HS-27A (cell line): ENCODE data around the gene TRIM32.

Experiments used
- DNase-seq: peaks from one replicate; pipeline ENCODE4 v3.0.0-alpha.2; 2012; ENCODE audit warnings: low read depth, missing footprints

Gene TRIM32

GRCh38 chr9:116706310-116707290, 19.5 kb downstream of the TRIM32 start:
- no peak for DNase-seq

DNA sequence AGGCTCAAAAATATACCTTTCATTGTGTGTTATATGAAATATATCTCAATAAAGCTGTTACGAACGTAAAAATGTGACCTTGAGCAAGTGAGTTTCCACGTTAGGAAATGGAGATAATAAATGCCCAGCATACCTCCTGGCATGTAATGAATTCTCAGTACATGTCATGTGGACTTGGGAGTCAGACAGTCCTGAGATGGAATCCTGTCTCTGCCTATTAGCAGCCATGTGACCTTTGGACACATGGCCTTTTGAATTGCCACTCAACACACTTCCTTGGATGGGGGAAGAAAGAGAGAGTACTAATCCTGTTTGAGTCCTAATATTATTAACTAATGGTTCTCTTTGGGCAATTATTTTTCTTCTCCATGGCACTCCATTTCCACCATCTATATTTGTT, 25.7 kb downstream of the TRIM32 start:
- DNase-seq = no peak

- no peak for DNase-seq
These were observed 26.2 kb downstream of the TRIM32 start for GRCh38 chr9:116713271-116713670.

DNA sequence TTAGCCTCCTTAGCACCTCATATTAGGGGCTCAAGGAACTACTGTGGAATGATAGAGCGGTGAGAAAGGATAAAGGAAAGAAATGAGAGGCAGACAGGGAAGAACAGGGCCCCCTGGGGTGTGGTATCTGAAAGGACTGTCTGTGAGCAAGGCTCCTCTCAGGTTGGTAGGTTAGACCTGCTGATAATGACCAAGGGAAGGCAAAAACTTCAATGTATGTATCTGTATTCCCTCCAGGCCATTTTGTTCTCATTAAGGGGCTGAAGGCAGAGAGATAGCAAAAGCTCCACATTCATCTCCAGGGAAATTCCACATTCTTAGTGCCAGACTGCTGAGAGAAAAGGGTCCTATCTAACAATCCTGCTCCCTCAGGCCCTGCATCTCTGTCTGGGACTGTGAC, 28.6 kb downstream of the TRIM32 start:
- DNase-seq = no peak

- no peak for DNase-seq
These were observed 29.3 kb downstream of the TRIM32 start for GRCh38 chr9:116716438-116716837.

DNA sequence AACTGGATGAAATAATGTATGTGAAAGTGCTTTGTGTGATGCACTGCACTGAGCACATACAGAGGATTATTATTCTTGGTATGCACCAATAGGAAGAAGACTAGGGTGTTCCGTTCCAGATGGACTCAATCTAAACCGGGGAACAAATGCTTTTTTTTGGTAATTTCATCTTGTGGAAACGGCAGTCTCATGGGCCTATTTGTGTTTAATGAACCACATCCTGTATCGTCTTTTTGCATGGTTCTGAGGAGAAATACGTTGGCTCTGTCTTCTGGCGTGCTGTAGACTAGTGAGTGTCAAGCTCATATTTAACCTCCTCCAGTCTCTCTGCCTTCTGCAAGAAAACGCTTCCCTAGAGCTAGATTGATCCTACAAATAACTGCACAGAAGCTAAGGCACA, 30.0 kb downstream of the TRIM32 start:
- DNase-seq = no peak

DNA sequence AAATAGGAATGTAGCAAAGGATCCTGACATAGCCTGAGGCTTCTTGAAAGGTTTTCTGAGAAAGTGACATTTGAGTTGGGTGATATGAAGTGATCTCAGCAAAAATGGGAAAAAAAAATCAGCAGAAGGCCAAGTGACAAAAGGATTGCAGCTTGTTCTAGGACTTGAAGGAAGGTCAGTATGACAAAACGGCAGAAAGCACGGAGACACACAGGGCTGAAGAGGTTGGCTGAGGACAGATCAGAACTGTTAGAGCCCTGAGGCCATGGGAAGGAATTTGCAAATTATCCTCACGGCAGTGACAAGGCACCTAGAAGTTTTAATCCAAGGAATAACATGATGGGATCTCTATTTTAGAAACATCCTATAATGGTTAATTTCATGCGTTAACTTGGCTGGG, 31.0 kb downstream of the TRIM32 start:
- no peak for DNase-seq

DNA sequence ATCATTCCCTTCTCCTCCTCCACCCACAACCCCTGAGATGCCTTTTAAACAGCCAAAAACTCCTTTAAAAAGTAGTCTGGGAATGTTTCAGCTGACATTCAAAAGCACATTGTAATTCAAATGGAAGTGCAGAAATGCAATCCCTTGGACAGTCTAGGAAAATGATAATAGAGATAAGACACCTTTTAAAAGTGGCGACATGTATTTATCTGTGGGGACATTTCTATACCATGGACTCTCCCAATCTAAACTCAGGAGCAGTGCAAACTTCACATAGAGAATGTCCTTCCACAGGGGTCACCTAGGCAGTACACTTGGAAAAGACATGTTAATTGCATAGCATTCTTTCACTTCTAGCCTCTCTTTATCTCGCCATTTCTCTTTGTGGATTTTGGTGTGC, 33.0 kb downstream of the TRIM32 start:
- no peak for DNase-seq

DNA sequence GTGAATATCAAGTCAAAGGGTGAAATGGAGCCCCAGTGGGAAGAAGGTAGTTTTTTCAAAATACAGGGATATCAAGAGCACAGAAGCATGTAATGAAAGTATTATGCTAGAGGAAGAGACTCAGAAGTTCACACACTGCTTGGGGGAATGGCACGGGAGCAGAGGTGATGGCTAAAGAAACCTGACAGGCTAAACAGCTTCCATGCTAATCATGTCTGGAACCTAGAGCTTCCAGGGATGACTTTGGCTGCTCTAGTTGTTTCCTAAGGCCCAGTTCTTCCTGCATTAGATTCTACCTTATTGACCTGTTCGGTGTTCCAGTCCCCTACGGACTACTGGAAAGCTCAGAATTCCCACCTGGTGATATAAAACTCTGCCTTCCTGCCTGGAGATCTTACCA, 34.3 kb downstream of the TRIM32 start:
- no peak for DNase-seq

DNA sequence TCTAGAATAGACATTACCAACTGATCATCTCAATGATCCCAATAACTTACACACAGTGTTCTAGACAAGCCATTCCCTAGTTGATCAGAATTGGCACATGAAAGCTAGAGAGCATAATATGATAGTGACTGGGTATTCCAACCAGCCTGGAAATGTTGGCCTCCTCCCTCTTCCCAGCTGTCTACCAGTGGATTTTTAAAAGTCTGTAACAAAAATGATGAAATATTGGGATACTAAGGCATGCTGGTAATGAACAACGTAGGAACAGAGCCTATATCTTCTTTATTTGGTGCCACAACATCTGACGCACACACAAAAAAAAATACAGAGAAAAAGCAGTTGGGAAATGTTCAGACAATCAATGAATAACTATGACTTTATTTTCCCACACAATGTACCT, 34.8 kb downstream of the TRIM32 start:
- no peak for DNase-seq

DNA sequence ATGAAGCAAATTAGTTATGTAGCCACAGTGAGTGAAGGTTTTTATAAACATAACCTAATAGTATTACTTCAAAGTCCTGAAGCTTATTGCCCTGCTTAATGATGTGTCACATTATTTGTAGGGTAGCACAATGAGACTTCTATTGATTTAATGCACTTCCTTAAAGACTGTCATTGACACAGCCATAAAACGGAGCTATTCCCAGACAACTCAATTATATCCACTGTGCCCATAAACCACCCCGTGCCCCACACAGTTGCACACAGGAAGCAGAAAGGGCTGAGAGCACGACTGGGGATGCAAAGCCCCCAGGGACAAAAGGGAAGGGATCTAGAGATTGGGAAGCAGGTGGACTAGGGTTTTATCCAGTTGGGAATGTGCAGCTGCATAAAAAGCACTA, 37.0 kb downstream of the TRIM32 start:
- no peak for DNase-seq

DNA sequence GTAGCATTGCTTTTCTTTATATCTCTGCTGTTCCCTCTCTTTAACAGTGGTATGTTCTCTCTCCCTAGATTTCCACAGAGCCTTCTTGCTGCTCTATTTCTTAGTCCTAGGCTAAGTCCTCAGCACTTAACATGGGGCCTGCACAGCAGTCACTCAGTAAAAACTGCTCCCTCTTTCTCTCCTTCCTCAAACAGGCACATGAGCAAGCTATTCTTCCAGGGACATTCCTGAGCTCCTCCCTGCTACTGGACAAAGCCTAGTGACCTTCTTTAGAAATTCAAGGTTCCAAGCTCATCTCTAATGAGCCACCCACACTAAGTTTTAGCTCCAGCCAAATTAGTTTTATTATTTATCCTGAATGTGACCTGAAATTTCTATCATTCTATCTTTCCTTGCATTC, 39.5 kb downstream of the TRIM32 start:
- DNase-seq = no peak

- DNase-seq = no peak
These were observed 46.0 kb downstream of the TRIM32 start for GRCh38 chr9:116733010-116733641.

GRCh38 chr9:116736399-116737151, 49.5 kb downstream of the TRIM32 start:
- DNase-seq = no peak

GRCh38 chr9:116737152-116737546, 50.0 kb downstream of the TRIM32 start:
- DNase-seq = peak; percentile 29

DNA sequence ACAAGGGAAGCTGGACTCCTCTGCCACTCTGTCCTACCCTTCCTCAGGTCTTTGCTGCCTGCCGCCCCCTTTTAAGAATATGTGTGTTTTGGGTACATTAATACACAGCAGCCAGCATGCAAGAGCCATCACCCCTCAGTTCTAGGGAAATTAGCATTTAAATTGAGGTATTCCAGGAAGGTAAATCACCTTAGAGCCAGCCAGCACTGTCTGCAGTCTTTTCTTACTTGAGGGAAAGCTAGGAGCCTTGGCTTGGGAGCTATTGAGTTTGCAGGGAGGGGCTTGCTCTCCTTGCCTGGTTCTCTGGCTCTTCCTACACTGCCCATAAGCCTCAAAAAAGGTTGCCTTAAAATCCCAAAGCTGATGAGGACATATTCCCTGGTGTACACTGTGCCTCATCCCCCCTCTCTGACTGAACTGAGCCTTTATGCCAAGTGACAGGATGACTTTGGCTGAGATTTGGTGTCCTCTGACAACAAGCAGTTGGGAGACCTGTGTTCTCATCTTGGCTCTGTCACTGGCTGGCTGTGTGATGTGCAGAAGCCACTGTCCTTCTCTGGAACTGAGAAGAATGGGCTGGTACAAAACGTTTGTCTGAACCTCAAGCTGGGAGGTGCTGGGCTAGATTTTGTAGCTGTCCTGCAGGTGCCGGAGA, 54.1 kb downstream of the TRIM32 start:
- DNase-seq = no peak

DNA sequence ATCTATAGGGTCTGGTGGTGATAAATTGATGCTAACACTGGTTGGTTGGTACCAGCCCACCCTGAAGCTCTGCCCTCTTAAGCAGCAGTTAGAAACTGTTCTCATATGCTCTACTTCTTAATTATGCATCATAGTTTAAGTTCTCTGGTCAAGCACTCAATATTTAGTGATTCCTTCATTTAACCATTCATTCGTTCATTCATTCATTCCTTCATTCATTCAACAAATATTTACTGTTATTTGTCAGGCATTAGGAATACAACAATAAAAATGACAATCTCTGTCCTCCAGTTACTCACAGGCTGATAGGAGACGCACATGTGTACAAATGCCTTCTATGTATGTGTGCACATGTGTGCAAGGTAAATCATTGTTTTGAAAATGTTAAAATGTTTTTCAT, 54.6 kb downstream of the TRIM32 start:
- no peak for DNase-seq

GRCh38 chr9:116749176-116749575, 62.1 kb downstream of the TRIM32 start:
- DNase-seq = no peak

DNA sequence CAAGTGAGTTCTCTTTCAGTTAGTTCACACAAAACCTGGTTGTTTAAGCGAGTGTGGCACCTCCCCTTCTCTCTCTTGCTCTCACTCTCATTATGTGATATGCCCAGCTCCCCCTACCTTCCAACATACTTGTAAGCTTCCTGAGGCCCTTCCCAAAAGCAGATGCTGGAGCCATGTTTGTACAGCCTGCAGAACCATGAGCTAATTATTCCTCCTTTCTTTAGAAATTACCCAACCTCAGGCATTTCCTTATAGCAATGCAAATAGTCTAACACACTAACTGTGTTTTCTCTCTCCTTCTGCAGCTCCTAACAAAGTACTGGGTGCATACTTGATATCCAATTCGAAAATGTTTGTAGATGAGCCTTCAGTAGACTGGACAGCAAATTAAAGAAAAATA, 62.7 kb downstream of the TRIM32 start:
- no peak for DNase-seq

GRCh38 chr9:116750510-116750909, 63.4 kb downstream of the TRIM32 start:
- DNase-seq = no peak
